ENCODE results near the gene NNMT.

Gene NNMT

GRCh38 chr11:114263513-114264170 is 32.6 kb upstream of the NNMT start:
- no peak for DNase-seq (ENCODE audit: low read depth in 2 of 2)

GRCh38 chr11:114264381-114264780 is 31.8 kb upstream of the NNMT start:
- no peak for DNase-seq (ENCODE audit: low read depth in 2 of 2)

- DNase-seq (ENCODE audit: low read depth in 2 of 2), result no peak
Measured at GRCh38 chr11:114265122-114265878, 30.9 kb upstream of the NNMT start.

- no peak for DNase-seq (ENCODE audit: low read depth in 2 of 2)
Measured at GRCh38 chr11:114269498-114269897, 26.7 kb upstream of the NNMT start.

GRCh38 chr11:114270531-114271270 is 25.5 kb upstream of the NNMT start:
- no peak for DNase-seq (ENCODE audit: low read depth in 2 of 2)

GRCh38 chr11:114271316-114271715 is 24.9 kb upstream of the NNMT start:
- DNase-seq (ENCODE audit: low read depth in 2 of 2), result no peak

- DNase-seq (ENCODE audit: low read depth in 2 of 2), result no peak
Measured at GRCh38 chr11:114272311-114272710, 23.9 kb upstream of the NNMT start.

- DNase-seq (ENCODE audit: low read depth in 2 of 2), result no peak
Measured at GRCh38 chr11:114273071-114273470, 23.1 kb upstream of the NNMT start.

GRCh38 chr11:114273890-114274635 is 22.1 kb upstream of the NNMT start:
- no peak for DNase-seq (ENCODE audit: low read depth in 2 of 2)

GRCh38 chr11:114274637-114275036 is 21.6 kb upstream of the NNMT start:
- DNase-seq (ENCODE audit: low read depth in 2 of 2), result no peak

- DNase-seq (ENCODE audit: low read depth in 2 of 2), result no peak
Measured at GRCh38 chr11:114275280-114275679, 20.9 kb upstream of the NNMT start.

GRCh38 chr11:114276077-114276476 is 20.1 kb upstream of the NNMT start:
- DNase-seq (ENCODE audit: low read depth in 2 of 2), result no peak

GRCh38 chr11:114277637-114278341 is 18.4 kb upstream of the NNMT start:
- DNase-seq (ENCODE audit: low read depth in 2 of 2), result no peak

GRCh38 chr11:114278342-114279065 is 17.7 kb upstream of the NNMT start:
- no peak for DNase-seq (ENCODE audit: low read depth in 2 of 2)

GRCh38 chr11:114279792-114280546 is 16.2 kb upstream of the NNMT start:
- no peak for DNase-seq (ENCODE audit: low read depth in 2 of 2)

GRCh38 chr11:114280696-114281095 is 15.5 kb upstream of the NNMT start:
- peak; percentile 59 to 62 for DNase-seq (ENCODE audit: low read depth in 2 of 2)

GRCh38 chr11:114281388-114281956 is 14.7 kb upstream of the NNMT start:
- no peak for DNase-seq (ENCODE audit: low read depth in 2 of 2)

- no peak for DNase-seq (ENCODE audit: low read depth in 2 of 2)
Measured at GRCh38 chr11:114282488-114282887, 13.7 kb upstream of the NNMT start.

GRCh38 chr11:114283422-114283821 is 12.8 kb upstream of the NNMT start:
- DNase-seq (ENCODE audit: low read depth in 2 of 2), result no peak

- DNase-seq (ENCODE audit: low read depth in 2 of 2), result no peak
Measured at GRCh38 chr11:114284021-114284420, 12.2 kb upstream of the NNMT start.

Measured in fibroblast of skin of left biceps (primary cell).